ENCODE data around the gene MPI. TPM values are rescaled to one million over a fixed set of nuclear protein-coding genes. Genes with fewer than 3 reads are reported as not detected.

Gene MPI
- polyA plus RNA-seq, 1 of the 3 experiments (the other 2 are of a cell fraction), result 58.2 TPM

DNA sequence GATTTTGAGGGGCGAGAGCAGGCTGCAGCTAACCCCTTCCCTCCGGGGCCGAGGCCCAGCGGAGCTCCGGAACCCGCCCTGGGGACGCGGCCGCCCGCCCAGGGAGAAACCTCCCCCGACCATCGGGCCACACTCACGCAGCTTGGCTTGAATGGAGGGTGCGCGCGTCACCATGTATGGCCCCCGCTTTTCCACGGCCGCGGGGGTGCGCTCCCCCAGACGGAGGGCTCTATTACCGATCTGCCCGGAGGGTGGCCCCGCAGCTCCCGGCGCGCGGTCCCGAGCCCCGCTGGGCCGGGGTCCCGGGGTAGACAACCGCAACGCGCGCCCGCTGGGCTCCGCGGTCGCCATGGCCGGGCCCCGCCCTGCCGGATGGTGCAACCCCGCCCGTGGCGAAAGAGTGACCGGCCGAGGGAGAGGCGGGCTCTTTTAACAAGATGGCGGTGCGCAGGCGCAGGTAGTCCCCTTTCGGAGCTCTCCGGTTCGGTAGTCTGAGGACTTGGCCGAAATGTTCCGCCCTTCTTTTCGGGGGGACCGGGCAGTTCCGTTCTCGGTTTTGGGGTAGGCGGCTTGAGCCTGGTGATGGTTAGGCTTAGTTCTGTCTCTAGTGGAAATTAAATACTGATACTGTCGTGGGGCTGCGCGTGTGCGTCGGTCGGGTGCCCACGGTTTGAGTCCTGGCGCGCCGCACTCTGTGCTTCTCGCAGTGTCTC, 16.8 kb downstream of the MPI start, which contains the start of gene FAM219B (continued):
- TF ChIP-seq, protein P1, sequence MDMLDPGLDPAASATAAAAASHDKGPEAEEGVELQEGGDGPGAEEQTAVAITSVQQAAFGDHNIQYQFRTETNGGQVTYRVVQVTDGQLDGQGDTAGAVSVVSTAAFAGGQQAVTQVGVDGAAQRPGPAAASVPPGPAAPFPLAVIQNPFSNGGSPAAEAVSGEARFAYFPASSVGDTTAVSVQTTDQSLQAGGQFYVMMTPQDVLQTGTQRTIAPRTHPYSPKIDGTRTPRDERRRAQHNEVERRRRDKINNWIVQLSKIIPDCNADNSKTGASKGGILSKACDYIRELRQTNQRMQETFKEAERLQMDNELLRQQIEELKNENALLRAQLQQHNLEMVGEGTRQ (IDR thresholded peaks at IDR 0.05; ENCODE audit: borderline replicate concordance, low read depth, low read length), result no peak
- no peak for TF ChIP-seq FOXM1 (IDR thresholded peaks at IDR 0.05; ENCODE audit: low read depth)
- no peak for TF ChIP-seq FOXJ3 (CRISPR knock-in tag; IDR thresholded peaks at IDR 0.05)
- TF ChIP-seq TCF12 (IDR thresholded peaks at IDR 0.05), result no peak
- TF ChIP-seq, protein P2, sequence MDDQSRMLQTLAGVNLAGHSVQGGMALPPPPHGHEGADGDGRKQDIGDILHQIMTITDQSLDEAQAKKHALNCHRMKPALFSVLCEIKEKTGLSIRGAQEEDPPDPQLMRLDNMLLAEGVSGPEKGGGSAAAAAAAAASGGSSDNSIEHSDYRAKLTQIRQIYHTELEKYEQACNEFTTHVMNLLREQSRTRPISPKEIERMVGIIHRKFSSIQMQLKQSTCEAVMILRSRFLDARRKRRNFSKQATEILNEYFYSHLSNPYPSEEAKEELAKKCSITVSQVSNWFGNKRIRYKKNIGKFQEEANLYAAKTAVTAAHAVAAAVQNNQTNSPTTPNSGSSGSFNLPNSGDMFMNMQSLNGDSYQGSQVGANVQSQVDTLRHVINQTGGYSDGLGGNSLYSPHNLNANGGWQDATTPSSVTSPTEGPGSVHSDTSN (IDR thresholded peaks at IDR 0.05), result peak; percentile 47
- no peak for TF ChIP-seq SMC3 (IDR thresholded peaks at IDR 0.05; ENCODE audit: low read depth, low read length)
- TF ChIP-seq GATA2 (CRISPR knock-in tag; IDR thresholded peaks at IDR 0.05), result no peak
- TF ChIP-seq CHD2 (IDR thresholded peaks at IDR 0.05; ENCODE audit: low read length, partially characterized antibody), result no peak
- peak; percentile 52 for TF ChIP-seq MXI1 (IDR thresholded peaks at IDR 0.05; ENCODE audit: low read depth, low read length)
- no peak for TF ChIP-seq RCOR1 (IDR thresholded peaks at IDR 0.05; ENCODE audit: low read length)
- TF ChIP-seq JUND (IDR thresholded peaks at IDR 0.05), result no peak
- TF ChIP-seq SIN3A (IDR thresholded peaks at IDR 0.05; ENCODE audit: borderline replicate concordance, low read depth, low read length), result 0 out of 2 replicates have a peak, but pooled peaks have one; percentile 32
- no peak for TF ChIP-seq REST (IDR thresholded peaks at IDR 0.05; ENCODE audit: low read depth, low read length)
- TF ChIP-seq TAF1 (IDR thresholded peaks at IDR 0.05; ENCODE audit: borderline replicate concordance, low read depth, low read length), result peak; percentile 85
- no peak for TF ChIP-seq EZH2phosphoT487 (IDR thresholded peaks at IDR 0.05; ENCODE audit: borderline replicate concordance, low read depth)
- TF ChIP-seq GABPA (IDR thresholded peaks at IDR 0.05; ENCODE audit: low read depth), result 0 out of 2 replicates have a peak, but pooled peaks have one; percentile 19

Measured in SK-N-SH (cell line).